ENCODE results near the gene FAIM2.

GRCh38 chr12:49894751-49895148 is 8.9 kb downstream of the FAIM2 start:
- no peak for TF ChIP-seq CTCF (IDR thresholded peaks at IDR 0.05)
- TF ChIP-seq POLR2A (IDR thresholded peaks at IDR 0.05): no peak
